Measurements from ENCODE around the gene CHCHD3.

CHCHD3 gene

DNA sequence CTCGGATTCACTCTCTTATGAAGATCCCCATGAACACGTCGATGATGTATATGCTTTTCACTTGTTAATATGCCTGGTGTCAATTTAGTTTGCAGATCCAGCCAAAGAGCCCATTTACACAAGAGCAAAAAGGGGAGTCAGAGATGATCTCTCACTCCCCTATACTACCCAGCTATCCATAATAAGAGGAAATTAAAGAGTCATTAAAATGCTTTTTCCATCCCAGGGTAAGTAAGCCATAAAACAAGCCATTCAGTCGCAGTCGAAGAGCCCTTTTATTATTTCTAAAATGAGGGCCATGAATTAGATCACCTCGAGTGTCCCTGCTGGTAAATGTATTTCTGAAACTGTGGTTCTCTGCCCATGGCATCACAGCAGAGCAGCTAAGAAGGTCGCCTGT, 41.2 kb downstream of the CHCHD3 start (continued):
- TF ChIP-seq, protein P1, sequence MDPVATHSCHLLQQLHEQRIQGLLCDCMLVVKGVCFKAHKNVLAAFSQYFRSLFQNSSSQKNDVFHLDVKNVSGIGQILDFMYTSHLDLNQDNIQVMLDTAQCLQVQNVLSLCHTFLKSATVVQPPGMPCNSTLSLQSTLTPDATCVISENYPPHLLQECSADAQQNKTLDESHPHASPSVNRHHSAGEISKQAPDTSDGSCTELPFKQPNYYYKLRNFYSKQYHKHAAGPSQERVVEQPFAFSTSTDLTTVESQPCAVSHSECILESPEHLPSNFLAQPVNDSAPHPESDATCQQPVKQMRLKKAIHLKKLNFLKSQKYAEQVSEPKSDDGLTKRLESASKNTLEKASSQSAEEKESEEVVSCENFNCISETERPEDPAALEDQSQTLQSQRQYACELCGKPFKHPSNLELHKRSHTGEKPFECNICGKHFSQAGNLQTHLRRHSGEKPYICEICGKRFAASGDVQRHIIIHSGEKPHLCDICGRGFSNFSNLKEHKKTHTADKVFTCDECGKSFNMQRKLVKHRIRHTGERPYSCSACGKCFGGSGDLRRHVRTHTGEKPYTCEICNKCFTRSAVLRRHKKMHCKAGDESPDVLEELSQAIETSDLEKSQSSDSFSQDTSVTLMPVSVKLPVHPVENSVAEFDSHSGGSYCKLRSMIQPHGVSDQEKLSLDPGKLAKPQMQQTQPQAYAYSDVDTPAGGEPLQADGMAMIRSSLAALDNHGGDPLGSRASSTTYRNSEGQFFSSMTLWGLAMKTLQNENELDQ (tag by site-specific recombination; IDR thresholded peaks at IDR 0.05; ENCODE audit: low read depth), result no peak
- TF ChIP-seq KLF8 (tag by site-specific recombination; IDR thresholded peaks at IDR 0.05) (no peak), ZNF426 (tag by site-specific recombination; IDR thresholded peaks at IDR 0.05) (no peak), ZNF324 (tag by site-specific recombination; IDR thresholded peaks at IDR 0.05) (no peak), ZNF776 (tag by site-specific recombination; IDR thresholded peaks at IDR 0.05; ENCODE audit: borderline replicate concordance) (no peak), ZNF521 (tag by site-specific recombination; IDR thresholded peaks at IDR 0.05) (no peak), ZNF2 (tag by site-specific recombination; IDR thresholded peaks at IDR 0.05) (no peak), GFI1B (tag by site-specific recombination; IDR thresholded peaks at IDR 0.05) (no peak), ZNF837 (tag by site-specific recombination; IDR thresholded peaks at IDR 0.05) (no peak), ZBTB21 (tag by site-specific recombination; IDR thresholded peaks at IDR 0.05) (no peak), WT1 (tag by site-specific recombination; IDR thresholded peaks at IDR 0.05) (peak; percentile 87), ZNF335 (tag by site-specific recombination; conservative IDR thresholded peaks at IDR 0.05) (peak; percentile 27; the same call in 1 of the 2 replicates), SALL2 (tag by site-specific recombination; IDR thresholded peaks at IDR 0.05; ENCODE audit: borderline replicate concordance) (no peak), ZIC2 (tag by site-specific recombination; IDR thresholded peaks at IDR 0.05) (peak; percentile 45; the same call in 1 of the 2 replicates), ZNF610 (tag by site-specific recombination; IDR thresholded peaks at IDR 0.05; ENCODE audit: borderline replicate concordance) (no peak)
- TF ChIP-seq, protein P2, sequence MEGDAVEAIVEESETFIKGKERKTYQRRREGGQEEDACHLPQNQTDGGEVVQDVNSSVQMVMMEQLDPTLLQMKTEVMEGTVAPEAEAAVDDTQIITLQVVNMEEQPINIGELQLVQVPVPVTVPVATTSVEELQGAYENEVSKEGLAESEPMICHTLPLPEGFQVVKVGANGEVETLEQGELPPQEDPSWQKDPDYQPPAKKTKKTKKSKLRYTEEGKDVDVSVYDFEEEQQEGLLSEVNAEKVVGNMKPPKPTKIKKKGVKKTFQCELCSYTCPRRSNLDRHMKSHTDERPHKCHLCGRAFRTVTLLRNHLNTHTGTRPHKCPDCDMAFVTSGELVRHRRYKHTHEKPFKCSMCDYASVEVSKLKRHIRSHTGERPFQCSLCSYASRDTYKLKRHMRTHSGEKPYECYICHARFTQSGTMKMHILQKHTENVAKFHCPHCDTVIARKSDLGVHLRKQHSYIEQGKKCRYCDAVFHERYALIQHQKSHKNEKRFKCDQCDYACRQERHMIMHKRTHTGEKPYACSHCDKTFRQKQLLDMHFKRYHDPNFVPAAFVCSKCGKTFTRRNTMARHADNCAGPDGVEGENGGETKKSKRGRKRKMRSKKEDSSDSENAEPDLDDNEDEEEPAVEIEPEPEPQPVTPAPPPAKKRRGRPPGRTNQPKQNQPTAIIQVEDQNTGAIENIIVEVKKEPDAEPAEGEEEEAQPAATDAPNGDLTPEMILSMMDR (tag by site-specific recombination; IDR thresholded peaks at IDR 0.05), result no peak
- TF ChIP-seq, protein P3, sequence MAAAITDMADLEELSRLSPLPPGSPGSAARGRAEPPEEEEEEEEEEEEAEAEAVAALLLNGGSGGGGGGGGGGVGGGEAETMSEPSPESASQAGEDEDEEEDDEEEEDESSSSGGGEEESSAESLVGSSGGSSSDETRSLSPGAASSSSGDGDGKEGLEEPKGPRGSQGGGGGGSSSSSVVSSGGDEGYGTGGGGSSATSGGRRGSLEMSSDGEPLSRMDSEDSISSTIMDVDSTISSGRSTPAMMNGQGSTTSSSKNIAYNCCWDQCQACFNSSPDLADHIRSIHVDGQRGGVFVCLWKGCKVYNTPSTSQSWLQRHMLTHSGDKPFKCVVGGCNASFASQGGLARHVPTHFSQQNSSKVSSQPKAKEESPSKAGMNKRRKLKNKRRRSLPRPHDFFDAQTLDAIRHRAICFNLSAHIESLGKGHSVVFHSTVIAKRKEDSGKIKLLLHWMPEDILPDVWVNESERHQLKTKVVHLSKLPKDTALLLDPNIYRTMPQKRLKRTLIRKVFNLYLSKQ (tag by site-specific recombination; IDR thresholded peaks at IDR 0.05; ENCODE audit: borderline replicate concordance), result no peak

DNA sequence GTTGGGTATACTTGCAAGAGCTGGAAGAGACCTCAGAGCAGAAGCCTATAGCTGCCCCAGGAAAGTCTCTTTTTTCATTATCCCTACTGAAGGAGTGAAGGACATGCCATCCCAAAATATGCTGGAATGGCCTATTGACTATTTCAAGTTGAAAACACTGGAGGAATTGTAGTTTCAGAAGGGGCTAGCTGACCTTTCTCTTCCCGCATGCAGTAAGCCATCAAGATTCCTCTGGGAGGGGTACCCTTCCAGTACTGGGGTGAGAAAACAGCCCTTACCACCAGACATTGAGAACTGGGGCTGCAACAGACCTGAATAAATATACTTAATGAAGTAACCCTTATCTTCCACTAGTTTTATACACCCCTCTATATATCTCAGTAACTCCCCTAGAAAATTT, 41.7 kb downstream of the CHCHD3 start:
- H3K36me3 ChIP-seq (ENCODE audit: control insufficient read depth in 2 of 2, insufficient read depth in 1 of 2, low read length in 2 of 2), result no peaks in the 10 kb centered on the region
- H3K4me1 ChIP-seq (ENCODE audit: control insufficient read depth, insufficient read depth, low read length), result 0 out of 2 replicates have a peak, but pooled peaks cover 4% of the 10 kb centered on the region
- CTCF ChIA-PET, result no interaction called here
- no peaks in the 10 kb centered on the region for H3K9me3 ChIP-seq (ENCODE audit: control insufficient read depth, insufficient read depth, low read depth, low read length)
- no peak overlapping the region for H3K27ac ChIP-seq (ENCODE audit: extremely low read depth, low read depth, low read length)
- H3K4me3 ChIP-seq (ENCODE audit: low read depth, low read length), result no peak overlapping the region
- POLR2A ChIA-PET, result no interaction called here
- no peak for TF ChIP-seq ZNF626 (tag by site-specific recombination; IDR thresholded peaks at IDR 0.05)
- TF ChIP-seq SCRT2 (tag by site-specific recombination; IDR thresholded peaks at IDR 0.05), result no peak
- no peak for TF ChIP-seq ZNF350 (tag by site-specific recombination; IDR thresholded peaks at IDR 0.05)
- TF ChIP-seq, protein P4, sequence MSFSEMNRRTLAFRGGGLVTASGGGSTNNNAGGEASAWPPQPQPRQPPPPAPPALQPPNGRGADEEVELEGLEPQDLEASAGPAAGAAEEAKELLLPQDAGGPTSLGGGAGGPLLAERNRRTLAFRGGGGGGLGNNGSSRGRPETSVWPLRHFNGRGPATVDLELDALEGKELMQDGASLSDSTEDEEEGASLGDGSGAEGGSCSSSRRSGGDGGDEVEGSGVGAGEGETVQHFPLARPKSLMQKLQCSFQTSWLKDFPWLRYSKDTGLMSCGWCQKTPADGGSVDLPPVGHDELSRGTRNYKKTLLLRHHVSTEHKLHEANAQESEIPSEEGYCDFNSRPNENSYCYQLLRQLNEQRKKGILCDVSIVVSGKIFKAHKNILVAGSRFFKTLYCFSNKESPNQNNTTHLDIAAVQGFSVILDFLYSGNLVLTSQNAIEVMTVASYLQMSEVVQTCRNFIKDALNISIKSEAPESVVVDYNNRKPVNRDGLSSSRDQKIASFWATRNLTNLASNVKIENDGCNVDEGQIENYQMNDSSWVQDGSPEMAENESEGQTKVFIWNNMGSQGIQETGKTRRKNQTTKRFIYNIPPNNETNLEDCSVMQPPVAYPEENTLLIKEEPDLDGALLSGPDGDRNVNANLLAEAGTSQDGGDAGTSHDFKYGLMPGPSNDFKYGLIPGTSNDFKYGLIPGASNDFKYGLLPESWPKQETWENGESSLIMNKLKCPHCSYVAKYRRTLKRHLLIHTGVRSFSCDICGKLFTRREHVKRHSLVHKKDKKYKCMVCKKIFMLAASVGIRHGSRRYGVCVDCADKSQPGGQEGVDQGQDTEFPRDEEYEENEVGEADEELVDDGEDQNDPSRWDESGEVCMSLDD (tag by site-specific recombination; IDR thresholded peaks at IDR 0.05), result no peak
- no peak for TF ChIP-seq IKZF3 (tag by site-specific recombination; IDR thresholded peaks at IDR 0.05)
- no peak for TF ChIP-seq ZNF48 (tag by site-specific recombination; IDR thresholded peaks at IDR 0.05)
- TF ChIP-seq GLI4 (tag by site-specific recombination; IDR thresholded peaks at IDR 0.05), result no peak
- no peak for TF ChIP-seq ZNF433 (tag by site-specific recombination; IDR thresholded peaks at IDR 0.05; ENCODE audit: low read depth)
- TF ChIP-seq, protein P5, sequence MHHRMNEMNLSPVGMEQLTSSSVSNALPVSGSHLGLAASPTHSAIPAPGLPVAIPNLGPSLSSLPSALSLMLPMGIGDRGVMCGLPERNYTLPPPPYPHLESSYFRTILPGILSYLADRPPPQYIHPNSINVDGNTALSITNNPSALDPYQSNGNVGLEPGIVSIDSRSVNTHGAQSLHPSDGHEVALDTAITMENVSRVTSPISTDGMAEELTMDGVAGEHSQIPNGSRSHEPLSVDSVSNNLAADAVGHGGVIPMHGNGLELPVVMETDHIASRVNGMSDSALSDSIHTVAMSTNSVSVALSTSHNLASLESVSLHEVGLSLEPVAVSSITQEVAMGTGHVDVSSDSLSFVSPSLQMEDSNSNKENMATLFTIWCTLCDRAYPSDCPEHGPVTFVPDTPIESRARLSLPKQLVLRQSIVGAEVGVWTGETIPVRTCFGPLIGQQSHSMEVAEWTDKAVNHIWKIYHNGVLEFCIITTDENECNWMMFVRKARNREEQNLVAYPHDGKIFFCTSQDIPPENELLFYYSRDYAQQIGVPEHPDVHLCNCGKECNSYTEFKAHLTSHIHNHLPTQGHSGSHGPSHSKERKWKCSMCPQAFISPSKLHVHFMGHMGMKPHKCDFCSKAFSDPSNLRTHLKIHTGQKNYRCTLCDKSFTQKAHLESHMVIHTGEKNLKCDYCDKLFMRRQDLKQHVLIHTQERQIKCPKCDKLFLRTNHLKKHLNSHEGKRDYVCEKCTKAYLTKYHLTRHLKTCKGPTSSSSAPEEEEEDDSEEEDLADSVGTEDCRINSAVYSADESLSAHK (tag by site-specific recombination; IDR thresholded peaks at IDR 0.05), result no peak
- no peak for TF ChIP-seq ZNF792 (tag by site-specific recombination; IDR thresholded peaks at IDR 0.05)
